Neural progenitor cell (in vitro differentiated cells): ENCODE results near the gene POC1A.

ENCODE experiments used
- EZH2phosphoT487 ChIP-seq: fragments of 200-600 bp; sonication (generic); IDR thresholded peaks from 2 replicates; pipeline ENCODE4 v1.6.1; 2017; ENCODE audit warnings: antibody characterized with exemption
- TF ChIP-seq, protein P1 (sequence below): fragments of 200-600 bp; sonication (generic); IDR thresholded peaks from 2 replicates; pipeline ENCODE4 v1.5.1; 2017; ENCODE audit warnings: antibody characterized with exemption, mild to moderate bottlenecking

DNA sequence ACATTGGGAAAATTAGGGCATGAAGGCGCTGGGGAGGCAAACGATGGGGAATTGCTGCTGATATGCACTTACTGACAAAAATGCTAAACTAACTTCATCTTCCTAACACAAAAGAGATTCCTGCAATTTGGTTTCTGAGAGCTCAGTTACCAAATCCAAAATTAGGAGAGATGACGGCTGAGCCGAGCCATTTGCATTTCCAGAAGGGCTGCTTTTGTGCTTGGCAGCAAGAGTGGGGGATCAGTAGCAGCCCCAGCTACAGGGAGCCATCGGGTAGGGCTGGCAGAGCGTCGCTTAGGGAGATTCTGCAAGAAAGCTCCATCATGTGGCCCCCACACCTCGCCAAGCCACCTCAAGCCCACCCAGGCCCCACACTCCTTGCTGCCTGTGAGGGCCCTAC, 81.8 kb downstream of the POC1A start:
- TF ChIP-seq, protein P1, sequence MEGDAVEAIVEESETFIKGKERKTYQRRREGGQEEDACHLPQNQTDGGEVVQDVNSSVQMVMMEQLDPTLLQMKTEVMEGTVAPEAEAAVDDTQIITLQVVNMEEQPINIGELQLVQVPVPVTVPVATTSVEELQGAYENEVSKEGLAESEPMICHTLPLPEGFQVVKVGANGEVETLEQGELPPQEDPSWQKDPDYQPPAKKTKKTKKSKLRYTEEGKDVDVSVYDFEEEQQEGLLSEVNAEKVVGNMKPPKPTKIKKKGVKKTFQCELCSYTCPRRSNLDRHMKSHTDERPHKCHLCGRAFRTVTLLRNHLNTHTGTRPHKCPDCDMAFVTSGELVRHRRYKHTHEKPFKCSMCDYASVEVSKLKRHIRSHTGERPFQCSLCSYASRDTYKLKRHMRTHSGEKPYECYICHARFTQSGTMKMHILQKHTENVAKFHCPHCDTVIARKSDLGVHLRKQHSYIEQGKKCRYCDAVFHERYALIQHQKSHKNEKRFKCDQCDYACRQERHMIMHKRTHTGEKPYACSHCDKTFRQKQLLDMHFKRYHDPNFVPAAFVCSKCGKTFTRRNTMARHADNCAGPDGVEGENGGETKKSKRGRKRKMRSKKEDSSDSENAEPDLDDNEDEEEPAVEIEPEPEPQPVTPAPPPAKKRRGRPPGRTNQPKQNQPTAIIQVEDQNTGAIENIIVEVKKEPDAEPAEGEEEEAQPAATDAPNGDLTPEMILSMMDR, result no peak
- no peak for TF ChIP-seq EZH2phosphoT487
